IPS-20b (cell line): ENCODE data around the gene NKD2.

Experiments
- H3K27ac ChIP-seq: one replicate; pipeline ENCODE4 v1.5.1; 2013; ENCODE audit warnings: low read length
- H3K27me3 ChIP-seq: 2 replicates; pipeline ENCODE4 v1.6.1; 2013; ENCODE audit warnings: mild to moderate bottlenecking, low read length, inconsistent platforms; ENCODE audit not compliant: insufficient read depth
- H3K36me3 ChIP-seq: 2 replicates; pipeline ENCODE4 v1.6.1; 2013; ENCODE audit warnings: low read depth, mild to moderate bottlenecking, inconsistent platforms, low read length, moderate library complexity; ENCODE audit not compliant: insufficient read depth
- H3K4me1 ChIP-seq: 2 replicates; pipeline ENCODE4 v1.6.1; 2013; ENCODE audit warnings: mild to moderate bottlenecking, control low read depth, inconsistent platforms, low read length, moderate library complexity; ENCODE audit not compliant: insufficient read depth
- H3K4me3 ChIP-seq: 2 replicates; pipeline ENCODE4 v1.5.1; 2013; ENCODE audit warnings: mild to moderate bottlenecking, low read length, inconsistent platforms
- H3K9ac ChIP-seq: 2 replicates; pipeline ENCODE4 v1.6.1; 2013; ENCODE audit warnings: low read depth, mild to moderate bottlenecking, inconsistent platforms, low read length, moderate library complexity
- H3K9me3 ChIP-seq: 2 replicates; pipeline ENCODE4 v1.6.1; 2013; ENCODE audit warnings: mild to moderate bottlenecking, low read depth, low read length, inconsistent platforms; ENCODE audit not compliant: insufficient read depth

Gene NKD2

GRCh38 chr5:1029282-1029944 lies 20.8 kb downstream of the NKD2 start:
- no peak overlapping the region for H3K27ac ChIP-seq
- no peaks in the 10 kb centered on the region for H3K9me3 ChIP-seq
- no peak overlapping the region for H3K4me3 ChIP-seq
- H3K36me3 ChIP-seq, result no peaks in the 10 kb centered on the region
- no peaks in the 10 kb centered on the region for H3K27me3 ChIP-seq
- H3K9ac ChIP-seq, result no peak overlapping the region
- H3K4me1 ChIP-seq, result no peaks in the 10 kb centered on the region

- Histone ChIP-seq H3K27me3 (no peaks in the 10 kb centered on the region), H3K4me1 (no peaks in the 10 kb centered on the region), H3K27ac (no peak overlapping the region), H3K9ac (no peak overlapping the region), H3K4me3 (no peak overlapping the region), H3K36me3 (no peaks in the 10 kb centered on the region), H3K9me3 (no peaks in the 10 kb centered on the region)
Observed at GRCh38 chr5:1029945-1030625, 21.5 kb downstream of the NKD2 start.

DNA sequence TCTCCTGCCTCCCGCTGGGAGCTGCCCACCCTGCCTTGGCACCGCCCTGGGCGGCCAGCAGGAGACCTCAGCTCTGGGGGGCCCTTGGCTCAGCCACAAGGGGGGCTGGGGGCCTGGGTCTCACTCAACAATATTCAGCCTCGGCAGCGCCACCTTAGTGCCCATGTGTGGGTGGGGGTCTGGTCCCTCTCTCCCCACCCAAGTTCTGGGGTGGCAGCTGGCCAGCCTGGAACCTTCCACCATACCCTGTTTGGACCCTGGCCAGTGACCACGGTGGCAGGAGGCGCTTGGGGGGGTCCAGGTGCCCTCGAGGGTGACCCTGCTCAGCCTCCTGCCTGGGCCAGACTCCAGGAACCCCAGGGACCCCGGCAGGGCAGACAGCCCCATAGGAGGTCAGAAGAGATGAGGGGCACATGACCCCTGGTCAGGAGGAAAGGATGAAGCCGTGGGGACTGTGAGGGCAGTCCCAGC lies 22.2 kb downstream of the NKD2 start:
- no peak overlapping the region for H3K9ac ChIP-seq

DNA sequence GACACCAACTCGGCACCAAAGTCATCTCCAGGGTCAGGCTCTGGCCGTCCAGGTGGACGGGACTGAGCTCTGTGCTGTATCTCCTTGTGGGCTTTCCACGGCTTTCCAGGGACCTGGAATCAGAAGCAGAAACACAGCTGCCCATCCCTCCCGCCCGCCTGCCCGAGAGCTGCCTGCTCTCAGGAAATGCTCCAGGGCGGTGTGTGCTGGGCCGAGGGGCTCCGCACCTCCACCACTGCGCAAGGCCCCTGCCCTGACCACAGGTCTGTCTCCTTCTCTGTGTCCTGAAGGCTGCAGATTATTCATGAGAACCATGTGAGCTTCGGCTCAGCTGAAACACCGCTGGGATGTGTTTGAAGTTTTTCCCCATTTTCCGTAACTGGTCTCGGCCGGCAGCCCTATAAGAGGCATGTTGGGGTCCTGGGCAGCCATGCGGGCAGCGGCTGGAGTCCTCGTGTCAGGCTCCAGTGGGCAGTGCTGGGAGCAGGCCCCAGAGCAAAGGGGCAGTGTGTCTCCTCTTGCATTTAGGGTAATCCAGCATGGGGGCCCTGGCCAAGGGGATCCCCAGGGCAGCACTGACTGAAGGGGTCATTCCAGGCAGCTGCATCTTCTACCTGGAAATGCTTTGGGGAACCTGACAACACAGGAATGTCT lies 22.8 kb downstream of the NKD2 start:
- Histone ChIP-seq H3K27ac (no peak overlapping the region), H3K4me1 (no peaks in the 10 kb centered on the region), H3K9ac (no peak overlapping the region), H3K4me3 (no peak overlapping the region), H3K27me3 (no peaks in the 10 kb centered on the region), H3K9me3 (no peaks in the 10 kb centered on the region), H3K36me3 (no peaks in the 10 kb centered on the region)

More for the DNA sequence above, 22.2 kb downstream of the NKD2 start:
- Histone ChIP-seq H3K4me3 (no peak overlapping the region), H3K4me1 (no peaks in the 10 kb centered on the region), H3K27ac (no peak overlapping the region), H3K9me3 (no peaks in the 10 kb centered on the region), H3K36me3 (no peaks in the 10 kb centered on the region), H3K27me3 (no peaks in the 10 kb centered on the region)

DNA sequence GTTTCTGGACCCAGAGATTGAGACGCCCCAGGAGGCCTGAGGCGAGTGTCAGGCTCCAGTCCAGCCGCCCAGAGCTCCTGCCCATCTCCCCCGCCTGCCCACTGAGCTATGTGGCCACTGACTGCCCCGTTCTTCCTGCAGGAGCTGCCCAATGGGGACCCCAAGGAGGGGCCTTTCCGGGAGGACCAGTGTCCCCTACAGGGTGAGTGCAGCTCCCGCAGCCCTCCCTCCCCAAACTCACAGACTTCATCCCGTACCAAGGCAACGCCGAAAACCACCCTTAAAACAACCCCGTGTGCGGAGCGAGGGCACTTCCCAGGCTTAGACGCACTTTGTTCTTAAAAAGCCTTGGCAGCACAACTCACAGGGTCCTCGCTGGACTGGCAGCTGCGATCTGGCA lies 23.4 kb downstream of the NKD2 start:
- no peaks in the 10 kb centered on the region for H3K4me1 ChIP-seq
- no peaks in the 10 kb centered on the region for H3K36me3 ChIP-seq
- no peaks in the 10 kb centered on the region for H3K27me3 ChIP-seq
- H3K9me3 ChIP-seq, result no peaks in the 10 kb centered on the region
- no peak overlapping the region for H3K27ac ChIP-seq
- no peak overlapping the region for H3K9ac ChIP-seq
- H3K4me3 ChIP-seq, result no peak overlapping the region

DNA sequence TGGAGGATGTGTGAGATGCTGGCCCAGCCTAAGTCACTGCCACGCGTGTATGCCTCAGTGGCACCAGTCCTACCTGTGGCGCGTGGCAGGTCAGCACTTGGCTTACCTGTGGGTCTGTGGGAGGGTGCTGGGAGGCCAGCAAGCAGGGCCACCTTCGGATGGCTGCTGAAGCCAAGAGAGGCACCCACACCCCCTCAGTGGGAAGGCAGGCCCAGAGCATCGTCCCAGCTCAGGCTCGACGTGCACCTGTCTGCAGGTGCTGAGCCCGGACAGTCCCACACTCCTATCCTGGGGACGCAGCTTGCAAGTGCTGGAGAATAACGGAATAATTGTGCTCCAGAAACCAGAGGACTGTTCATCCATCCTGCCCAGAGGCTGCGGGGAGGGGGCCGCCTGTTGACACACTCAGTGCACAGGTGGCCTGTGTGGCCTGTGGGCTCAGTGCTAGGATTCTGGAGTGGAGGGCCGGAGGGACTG lies 24.0 kb downstream of the NKD2 start:
- Histone ChIP-seq H3K36me3 (no peaks in the 10 kb centered on the region), H3K9me3 (no peaks in the 10 kb centered on the region), H3K4me3 (no peak overlapping the region), H3K4me1 (no peaks in the 10 kb centered on the region), H3K27me3 (no peaks in the 10 kb centered on the region), H3K27ac (no peak overlapping the region), H3K9ac (no peak overlapping the region)

DNA sequence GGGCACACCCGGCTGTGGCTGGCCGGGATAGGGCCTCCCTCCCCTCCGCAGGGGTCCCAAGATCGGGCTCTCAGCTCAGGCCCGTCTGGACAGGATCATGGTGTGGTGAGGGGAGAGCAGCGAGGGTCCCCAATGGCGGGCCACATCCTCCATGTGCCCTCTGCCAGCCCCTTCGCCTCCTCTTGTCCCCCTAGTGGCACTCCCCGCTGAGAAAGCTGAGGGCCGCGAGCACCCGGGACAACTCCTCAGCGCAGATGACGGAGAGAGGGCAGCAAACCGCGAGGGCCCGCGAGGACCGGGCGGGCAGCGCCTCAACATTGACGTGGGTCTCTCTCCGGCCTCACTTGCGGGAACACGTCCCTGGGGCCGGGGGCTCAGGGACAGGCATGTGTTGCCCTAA lies 24.6 kb downstream of the NKD2 start:
- no peaks in the 10 kb centered on the region for H3K36me3 ChIP-seq
- no peak overlapping the region for H3K9ac ChIP-seq
- no peaks in the 10 kb centered on the region for H3K9me3 ChIP-seq
- H3K4me3 ChIP-seq, result no peak overlapping the region
- H3K4me1 ChIP-seq, result no peaks in the 10 kb centered on the region
- H3K27ac ChIP-seq, result no peak overlapping the region
- H3K27me3 ChIP-seq, result no peaks in the 10 kb centered on the region

GRCh38 chr5:1033606-1034420 lies 25.2 kb downstream of the NKD2 start:
- H3K36me3 ChIP-seq, result no peaks in the 10 kb centered on the region
- no peak overlapping the region for H3K27ac ChIP-seq
- H3K4me1 ChIP-seq, result no peaks in the 10 kb centered on the region
- H3K27me3 ChIP-seq, result no peaks in the 10 kb centered on the region
- H3K4me3 ChIP-seq, result no peak overlapping the region
- no peak overlapping the region for H3K9ac ChIP-seq
- H3K9me3 ChIP-seq, result no peaks in the 10 kb centered on the region

DNA sequence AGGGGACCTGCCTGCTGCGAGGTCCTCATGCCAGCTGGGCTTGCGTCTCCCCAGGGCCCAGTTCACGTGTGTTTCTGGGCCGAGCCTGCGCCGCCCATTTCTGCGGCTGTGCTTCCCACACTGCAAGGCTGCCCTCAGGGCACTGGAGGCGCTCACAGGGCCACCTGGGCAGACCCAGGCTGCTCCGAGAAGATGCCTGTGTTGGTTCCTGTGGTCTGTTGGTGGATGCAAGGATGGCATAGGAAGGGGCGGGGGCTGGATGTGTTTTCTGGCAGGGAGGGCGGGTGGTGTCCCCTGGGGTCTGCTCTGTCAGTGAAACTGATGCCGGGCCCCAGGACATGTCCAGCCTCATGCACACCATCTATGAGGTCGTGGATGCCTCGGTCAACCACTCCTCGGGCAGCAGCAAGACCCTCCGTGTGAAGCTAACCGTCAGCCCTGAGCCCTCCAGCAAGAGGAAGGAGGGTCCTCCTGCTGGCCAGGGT lies 25.9 kb downstream of the NKD2 start:
- Histone ChIP-seq H3K4me3 (no peak overlapping the region), H3K36me3 (no peaks in the 10 kb centered on the region), H3K27me3 (no peaks in the 10 kb centered on the region), H3K27ac (no peak overlapping the region), H3K4me1 (no peaks in the 10 kb centered on the region), H3K9me3 (no peaks in the 10 kb centered on the region), H3K9ac (no peak overlapping the region)

DNA sequence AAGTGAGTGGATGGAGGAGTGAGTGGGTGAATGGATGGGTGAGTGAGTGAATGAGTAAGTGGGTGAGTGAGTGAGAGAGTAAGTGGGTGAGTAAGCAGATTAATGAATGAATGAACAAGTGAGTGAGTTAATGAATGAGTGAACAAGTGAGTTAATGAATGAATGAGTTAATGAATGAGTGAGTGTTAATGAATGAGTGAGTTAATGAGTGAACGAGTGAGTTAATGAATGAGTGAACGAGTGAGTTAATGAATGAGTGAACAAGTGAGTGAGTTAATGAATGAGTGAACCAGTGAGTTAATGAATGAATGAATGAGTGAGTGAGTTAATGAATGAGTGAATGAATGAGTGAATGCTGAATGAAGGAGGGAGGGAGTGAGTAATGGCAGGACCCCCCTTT lies 26.4 kb downstream of the NKD2 start:
- Histone ChIP-seq H3K9me3 (peaks cover 3% of the 10 kb centered on the region; the same call in 1 of the 2 replicates), H3K36me3 (no peaks in the 10 kb centered on the region), H3K27ac (no peak overlapping the region), H3K27me3 (no peaks in the 10 kb centered on the region), H3K4me3 (no peak overlapping the region), H3K4me1 (no peaks in the 10 kb centered on the region), H3K9ac (no peak overlapping the region)
